Left lung (tissue), 10 donors: ENCODE data around the gene PSMA7. TPM values are rescaled to one million over a fixed set of nuclear protein-coding genes. Genes with fewer than 3 reads are reported as not detected.
A peak's percentile ranks its signal among the peaks of the same experiment; 100 is the strongest.

ENCODE experiments used
- ATAC-seq: fragments of 200-7000 bp; cut with Tn5 transposase; one replicate; pipeline ENCODE4 v1.9.1; 2020; ENCODE audit warnings: moderate library complexity
- DNase-seq, 4 donors: peaks; one replicate each; pipeline ENCODE4 v3.0.0-alpha.2; 2013 to 2020
- H3K27ac ChIP-seq, 2 donors: fragments of 200-600 bp; sonication (generic) in 1 of 2; one replicate each; pipeline versions ENCODE4 v1.5.0 to v1.8.0; 2020 to 2021
- H3K27me3 ChIP-seq, 2 donors: fragments of 200-600 bp; sonication (generic) in 1 of 2; one replicate each; pipeline versions ENCODE4 v1.5.0 to v1.8.0; 2020 to 2021
- H3K36me3 ChIP-seq, 2 donors: fragments of 200-600 bp; sonication (generic) in 1 of 2; one replicate each; pipeline versions ENCODE4 v1.5.0 to v1.8.0; 2020 to 2021
- H3K4me1 ChIP-seq, 2 donors: fragments of 200-600 bp; one replicate each; pipeline ENCODE4 v1.8.0; 2021
- H3K4me3 ChIP-seq, 2 donors: fragments of 200-600 bp; sonication (generic) in 1 of 2; one replicate each; pipeline versions ENCODE4 v1.5.0 to v1.8.0; 2020 to 2021; ENCODE audit warnings: mild to moderate bottlenecking in 1 of 2
- H3K9me3 ChIP-seq, 2 donors: fragments of 200-600 bp; sonication (generic) in 1 of 2; one replicate each; pipeline versions ENCODE4 v1.5.0 to v1.8.0; 2020 to 2021
- intact Hi-C, 2 donors: fragments of 100-400 bp; cut with DNase I; formaldehyde crosslinking; loops; one replicate each; pipeline versions ENCODE4 v1.11.2 to v1.14.2; 2022
- polyA plus RNA-seq, 6 donors: library from polyadenylated mRNA; unstranded; fragments of 120-200 nt; gene quantifications; one replicate each; pipeline ENCODE4 v1.2.1, GENCODE V29; 2013; ENCODE audit not compliant: insufficient read length in 6 of 6
- total RNA-seq, 2 donors: library from RNA; stranded (reverse); fragmentation: NEBNext Ultra II Directional; extraction: Animal tissue kit (Norgen Biotek cat#: 25700); gene quantifications; one replicate each; pipeline ENCODE4 v1.2.1, GENCODE V29; 2021
- TF ChIP-seq, protein P1 (sequence below), 2 donors: fragments of 200-600 bp; sonication (generic) in 1 of 2; IDR thresholded peaks; one replicate each; pipeline versions ENCODE4 v1.5.0 to v1.8.0; 2021; ENCODE audit warnings: antibody characterized with exemption in 2 of 2
- donor health status: DM: no; HTN: yes; CAD: no.
- donor health status: DM: no; HTN: no; CAD: no.

The PSMA7 gene
- total and polyA plus RNA-seq, 8 donors: 150 to 296 (median 173) TPM

DNA sequence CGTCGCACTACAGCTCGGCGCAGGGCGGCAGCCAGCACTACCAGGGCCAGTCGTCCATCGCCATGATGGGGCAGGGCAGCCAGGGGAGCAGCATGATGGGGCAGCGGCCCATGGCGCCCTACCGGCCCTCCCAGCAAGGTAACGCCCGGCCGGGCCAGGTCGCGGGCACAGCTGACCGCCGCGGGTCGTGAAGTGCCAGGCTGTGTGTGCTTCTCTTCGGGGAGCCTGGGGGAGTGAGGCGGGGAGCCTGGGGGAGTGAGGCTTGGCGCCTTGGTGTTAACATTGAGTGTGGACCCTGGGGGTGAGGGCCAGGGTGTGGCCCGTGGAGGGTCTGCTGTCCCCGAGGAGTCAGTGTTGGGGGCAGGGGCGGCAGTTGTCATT is 20.3 kb upstream of the PSMA7 start:
- no peaks in the 10 kb centered on the region for H3K9me3 ChIP-seq
- TF ChIP-seq, protein P1, sequence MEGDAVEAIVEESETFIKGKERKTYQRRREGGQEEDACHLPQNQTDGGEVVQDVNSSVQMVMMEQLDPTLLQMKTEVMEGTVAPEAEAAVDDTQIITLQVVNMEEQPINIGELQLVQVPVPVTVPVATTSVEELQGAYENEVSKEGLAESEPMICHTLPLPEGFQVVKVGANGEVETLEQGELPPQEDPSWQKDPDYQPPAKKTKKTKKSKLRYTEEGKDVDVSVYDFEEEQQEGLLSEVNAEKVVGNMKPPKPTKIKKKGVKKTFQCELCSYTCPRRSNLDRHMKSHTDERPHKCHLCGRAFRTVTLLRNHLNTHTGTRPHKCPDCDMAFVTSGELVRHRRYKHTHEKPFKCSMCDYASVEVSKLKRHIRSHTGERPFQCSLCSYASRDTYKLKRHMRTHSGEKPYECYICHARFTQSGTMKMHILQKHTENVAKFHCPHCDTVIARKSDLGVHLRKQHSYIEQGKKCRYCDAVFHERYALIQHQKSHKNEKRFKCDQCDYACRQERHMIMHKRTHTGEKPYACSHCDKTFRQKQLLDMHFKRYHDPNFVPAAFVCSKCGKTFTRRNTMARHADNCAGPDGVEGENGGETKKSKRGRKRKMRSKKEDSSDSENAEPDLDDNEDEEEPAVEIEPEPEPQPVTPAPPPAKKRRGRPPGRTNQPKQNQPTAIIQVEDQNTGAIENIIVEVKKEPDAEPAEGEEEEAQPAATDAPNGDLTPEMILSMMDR (IDR thresholded peaks at IDR 0.05): no peak
- H3K4me3 ChIP-seq: no peak overlapping the region
- H3K36me3 ChIP-seq: peaks cover 3 to 89% of the 10 kb centered on the region in 2 donors
- DNase-seq (peak in 1 of 4 donors; percentile 68), ATAC-seq (no peak)
- H3K27me3 ChIP-seq: no peaks in the 10 kb centered on the region
- no peaks in the 10 kb centered on the region for H3K4me1 ChIP-seq
- H3K27ac ChIP-seq: no peak overlapping the region
- intact Hi-C loops: no loop called here

DNA sequence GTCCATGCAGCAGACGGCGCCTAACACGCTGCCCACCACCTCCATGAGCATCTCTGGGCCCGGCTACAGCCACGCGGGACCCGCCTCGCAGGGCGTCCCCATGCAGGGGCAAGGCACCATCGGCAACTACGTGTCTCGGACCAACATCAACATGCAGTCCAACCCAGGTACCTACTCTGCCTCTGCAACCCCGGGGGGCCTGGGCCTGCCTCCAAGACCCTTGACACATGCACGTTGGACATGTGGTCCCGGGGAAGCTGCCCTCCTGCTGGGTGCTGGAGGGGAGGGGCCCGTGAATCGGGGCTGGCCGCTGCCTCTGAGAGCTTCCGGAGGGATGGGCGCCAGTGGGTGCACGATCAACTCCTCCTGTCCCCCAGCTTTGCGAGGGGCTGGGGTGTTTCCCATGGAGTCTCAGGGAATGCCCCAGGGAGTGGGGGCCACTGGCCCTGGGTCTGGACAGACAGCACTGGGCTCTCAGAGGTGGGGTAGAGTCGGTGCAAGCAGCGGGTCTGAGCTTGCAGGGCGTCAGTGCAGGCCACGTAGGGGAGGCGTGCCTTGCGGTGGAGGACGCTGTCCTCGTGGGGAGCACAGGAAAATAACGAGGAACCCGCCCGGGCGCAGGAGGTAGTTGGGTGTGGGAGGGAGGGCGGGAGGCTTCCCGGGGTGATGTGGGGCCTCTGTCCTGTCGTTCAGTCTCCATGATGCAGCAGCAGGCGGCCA is 19.7 kb upstream of the PSMA7 start:
- Histone ChIP-seq H3K9me3 (no peaks in the 10 kb centered on the region), H3K27ac (no peak overlapping the region), H3K36me3 (peaks cover 3 to 87% of the 10 kb centered on the region in 2 donors), H3K4me1 (no peaks in the 10 kb centered on the region), H3K4me3 (no peak overlapping the region), H3K27me3 (no peaks in the 10 kb centered on the region)
- TF ChIP-seq, protein P1 (IDR thresholded peaks at IDR 0.05): no peak
- ATAC-seq (no peak), DNase-seq (peak in 1 of 4 donors; percentile 71)
- intact Hi-C loops: no loop called here

DNA sequence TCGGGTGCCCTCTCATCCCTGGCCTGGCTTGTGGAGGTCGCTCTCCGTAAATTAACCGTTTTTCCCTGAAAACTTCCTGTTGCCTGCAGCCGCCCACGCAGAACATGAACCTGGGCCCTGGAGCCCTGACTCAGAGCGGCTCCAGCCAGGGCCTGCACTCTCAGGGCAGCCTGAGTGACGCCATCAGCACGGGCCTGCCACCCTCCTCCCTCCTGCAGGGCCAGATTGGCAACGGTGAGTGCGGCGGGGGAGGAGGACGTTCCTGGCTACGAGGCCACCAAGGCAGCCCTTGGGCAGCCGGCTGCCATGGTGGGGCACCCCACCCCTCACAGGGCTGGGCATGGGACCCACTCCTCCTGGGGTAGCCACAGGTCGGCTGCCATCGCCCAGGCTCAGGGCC is 18.2 kb upstream of the PSMA7 start:
- ATAC-seq (no peak), DNase-seq (peak in 1 of 4 donors; percentile 61)
- H3K27me3 ChIP-seq: no peaks in the 10 kb centered on the region
- H3K4me1 ChIP-seq: peaks cover 0 to 10% of the 10 kb centered on the region in 2 donors
- no peak overlapping the region for H3K4me3 ChIP-seq
- intact Hi-C loops: no loop called here
- no peak overlapping the region for H3K27ac ChIP-seq
- TF ChIP-seq, protein P1 (IDR thresholded peaks at IDR 0.05): no peak
- peaks cover 3 to 75% of the 10 kb centered on the region in 2 donors for H3K36me3 ChIP-seq
- no peaks in the 10 kb centered on the region for H3K9me3 ChIP-seq

DNA sequence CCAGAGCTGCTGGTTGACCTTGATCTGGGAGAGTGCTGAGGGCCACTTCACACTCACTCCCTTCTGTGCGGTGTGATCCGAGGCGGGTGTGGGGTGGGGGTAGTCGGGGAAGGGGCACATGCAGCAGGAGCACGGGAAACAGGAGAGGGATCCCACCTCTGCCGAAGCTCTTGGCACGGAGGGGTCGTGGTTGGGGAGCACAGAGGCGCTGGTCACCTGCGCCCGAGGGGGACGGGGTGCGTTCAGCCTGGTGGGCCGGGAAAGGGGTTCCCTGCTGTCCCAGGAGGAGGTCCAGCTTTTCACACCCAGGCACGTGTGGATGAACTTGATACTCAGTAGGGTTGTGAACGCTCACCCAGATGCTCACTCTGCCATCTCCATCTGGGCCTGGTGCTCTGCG is 17.7 kb upstream of the PSMA7 start:
- Histone ChIP-seq H3K9me3 (no peaks in the 10 kb centered on the region), H3K27ac (no peak overlapping the region), H3K4me3 (no peak overlapping the region), H3K4me1 (peaks cover 0 to 12% of the 10 kb centered on the region in 2 donors), H3K36me3 (peaks cover 3 to 70% of the 10 kb centered on the region in 2 donors), H3K27me3 (no peaks in the 10 kb centered on the region)
- intact Hi-C loops: no loop called here
- DNase-seq: peak in 1 of 4 donors; percentile 51
- ATAC-seq: no peak
- TF ChIP-seq, protein P1 (IDR thresholded peaks at IDR 0.05): no peak

DNA sequence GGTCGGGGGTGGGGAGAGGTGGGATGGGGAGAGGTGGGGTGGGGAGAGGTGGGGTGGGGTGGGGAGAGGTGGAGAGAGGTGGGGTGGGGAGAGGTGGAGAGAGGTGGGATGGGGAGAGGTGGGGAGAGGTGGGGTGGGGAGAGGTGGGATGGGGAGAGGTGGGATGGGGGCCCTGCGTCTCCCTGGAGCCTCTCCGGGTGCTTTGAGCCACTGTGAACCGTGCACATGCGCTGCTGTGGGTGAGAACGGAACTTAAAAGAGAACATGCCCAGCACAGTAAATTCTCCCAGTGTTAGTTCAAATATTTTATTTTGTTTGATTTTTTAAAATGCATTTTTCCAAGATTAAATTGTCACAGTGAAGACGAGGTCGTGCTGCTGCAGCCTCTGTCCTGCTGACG is 17.1 kb upstream of the PSMA7 start:
- DNase-seq (peak in 1 of 4 donors; percentile 27), ATAC-seq (no peak)
- intact Hi-C loops: no loop called here
- Histone ChIP-seq H3K9me3 (no peaks in the 10 kb centered on the region), H3K4me1 (peaks cover 0 to 12% of the 10 kb centered on the region in 2 donors), H3K27me3 (no peaks in the 10 kb centered on the region), H3K36me3 (peaks cover 3 to 68% of the 10 kb centered on the region in 2 donors), H3K4me3 (no peak overlapping the region), H3K27ac (no peak overlapping the region)
- TF ChIP-seq, protein P1 (IDR thresholded peaks at IDR 0.05): no peak
